ENCODE results near the gene NRXN3.

NRXN3 gene

GRCh38 chr14:79027138-79027537 lies 857.0 kb downstream of the NRXN3 start:
- TF ChIP-seq, protein P1, sequence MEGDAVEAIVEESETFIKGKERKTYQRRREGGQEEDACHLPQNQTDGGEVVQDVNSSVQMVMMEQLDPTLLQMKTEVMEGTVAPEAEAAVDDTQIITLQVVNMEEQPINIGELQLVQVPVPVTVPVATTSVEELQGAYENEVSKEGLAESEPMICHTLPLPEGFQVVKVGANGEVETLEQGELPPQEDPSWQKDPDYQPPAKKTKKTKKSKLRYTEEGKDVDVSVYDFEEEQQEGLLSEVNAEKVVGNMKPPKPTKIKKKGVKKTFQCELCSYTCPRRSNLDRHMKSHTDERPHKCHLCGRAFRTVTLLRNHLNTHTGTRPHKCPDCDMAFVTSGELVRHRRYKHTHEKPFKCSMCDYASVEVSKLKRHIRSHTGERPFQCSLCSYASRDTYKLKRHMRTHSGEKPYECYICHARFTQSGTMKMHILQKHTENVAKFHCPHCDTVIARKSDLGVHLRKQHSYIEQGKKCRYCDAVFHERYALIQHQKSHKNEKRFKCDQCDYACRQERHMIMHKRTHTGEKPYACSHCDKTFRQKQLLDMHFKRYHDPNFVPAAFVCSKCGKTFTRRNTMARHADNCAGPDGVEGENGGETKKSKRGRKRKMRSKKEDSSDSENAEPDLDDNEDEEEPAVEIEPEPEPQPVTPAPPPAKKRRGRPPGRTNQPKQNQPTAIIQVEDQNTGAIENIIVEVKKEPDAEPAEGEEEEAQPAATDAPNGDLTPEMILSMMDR (IDR thresholded peaks at IDR 0.05; ENCODE audit: insufficient read depth, low read length, missing control alignments), result no peak
- POLR2A ChIA-PET, result no interaction called here

GRCh38 chr14:79028281-79028680 lies 858.1 kb downstream of the NRXN3 start:
- TF ChIP-seq, protein P1 (IDR thresholded peaks at IDR 0.05; ENCODE audit: insufficient read depth, low read length, missing control alignments), result no peak
- no peak overlapping the region for H3K4me3 ChIP-seq (ENCODE audit: low read depth, low read length)
- DNase-seq (ENCODE audit: low read depth, low spot score), result no peak
- ChIA-PET POLR2A (no interaction called here), CTCF (no interaction called here)

More at GRCh38 chr14:79027138-79027537, 857.0 kb downstream of the NRXN3 start:
- H3K4me3 ChIP-seq (ENCODE audit: low read depth, low read length), result no peak overlapping the region
- no peak for DNase-seq (ENCODE audit: low read depth, low spot score)
- CTCF ChIA-PET, result no interaction called here

DNA sequence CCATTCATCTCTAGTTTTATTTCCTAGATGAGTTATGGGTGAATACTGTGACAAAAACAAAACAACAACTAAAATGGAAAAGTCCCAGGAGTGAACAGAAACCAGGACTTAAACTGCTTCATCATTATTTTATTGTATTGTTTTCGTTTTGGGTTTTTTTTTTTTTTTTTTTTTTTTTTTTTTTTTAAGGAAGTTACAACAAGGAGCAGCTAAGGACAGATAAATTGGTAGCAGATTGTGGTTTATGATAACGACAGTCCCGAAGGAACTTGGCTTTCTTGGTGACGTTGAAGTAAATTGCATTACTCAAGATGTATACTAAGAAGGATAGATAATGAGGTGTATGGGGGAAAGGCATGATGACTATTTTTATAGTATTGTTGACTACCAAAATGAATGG lies 866.3 kb downstream of the NRXN3 start:
- ChIA-PET CTCF (no interaction called here), POLR2A (no interaction called here)
- H3K4me3 ChIP-seq (ENCODE audit: low read depth, low read length), result no peak overlapping the region
- TF ChIP-seq, protein P1 (IDR thresholded peaks at IDR 0.05; ENCODE audit: insufficient read depth, low read length, missing control alignments), result no peak
- no peak for DNase-seq (ENCODE audit: low read depth, low spot score)

- no peak for DNase-seq (ENCODE audit: low read depth, low spot score)
- POLR2A ChIA-PET, result no interaction called here
- no peak overlapping the region for H3K4me3 ChIP-seq (ENCODE audit: low read depth, low read length)
- CTCF ChIA-PET, result no interaction called here
- TF ChIP-seq, protein P1 (IDR thresholded peaks at IDR 0.05; ENCODE audit: insufficient read depth, low read length, missing control alignments), result no peak
Measured at GRCh38 chr14:79037106-79037505, 866.9 kb downstream of the NRXN3 start.

- ChIA-PET POLR2A (no interaction called here), CTCF (no interaction called here)
- no peak overlapping the region for H3K4me3 ChIP-seq (ENCODE audit: low read depth, low read length)
- TF ChIP-seq, protein P1 (IDR thresholded peaks at IDR 0.05; ENCODE audit: insufficient read depth, low read length, missing control alignments), result no peak
- DNase-seq (ENCODE audit: low read depth, low spot score), result no peak
Measured at GRCh38 chr14:79037593-79037992, 867.4 kb downstream of the NRXN3 start.

DNA sequence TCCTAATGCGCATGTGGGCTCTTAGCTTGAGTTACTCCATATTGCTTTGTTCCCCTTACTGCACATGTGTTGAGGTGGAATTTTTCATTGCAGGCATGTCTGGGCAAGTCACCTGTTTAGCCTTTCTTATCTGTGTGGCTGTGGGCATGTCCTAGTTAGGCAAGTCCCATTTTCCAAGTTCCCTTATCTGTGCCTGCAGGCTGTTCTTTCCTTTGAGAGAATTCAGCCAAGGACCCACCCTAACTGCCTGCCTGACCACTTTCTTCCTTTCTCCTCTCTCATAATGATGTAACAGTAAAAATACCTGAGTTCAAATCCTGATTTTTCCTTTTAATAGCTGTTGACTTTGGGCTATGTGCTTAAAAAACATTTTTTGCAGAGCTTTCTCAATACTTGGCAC lies 870.6 kb downstream of the NRXN3 start:
- H3K4me3 ChIP-seq (ENCODE audit: low read depth, low read length), result no peak overlapping the region
- TF ChIP-seq, protein P1 (IDR thresholded peaks at IDR 0.05; ENCODE audit: insufficient read depth, low read length, missing control alignments), result no peak
- DNase-seq (ENCODE audit: low read depth, low spot score), result no peak
- ChIA-PET CTCF (interaction anchor here (1.0 kb wide), 1 partner anchor 9 kb away, joined by 3 read pairs; no protein-coding TSS in a partner anchor), POLR2A (no interaction called here)
